ENCODE data around the gene AGPAT3.

The AGPAT3 gene

GRCh38 chr21:43959231-43960116 is 94.5 kb downstream of the AGPAT3 start:
- no peak for DNase-seq

- no peak for DNase-seq
Measured at GRCh38 chr21:43961382-43961909, 96.4 kb downstream of the AGPAT3 start.

- DNase-seq: no peak
Measured at GRCh38 chr21:43965911-43966585, 101.0 kb downstream of the AGPAT3 start.

DNA sequence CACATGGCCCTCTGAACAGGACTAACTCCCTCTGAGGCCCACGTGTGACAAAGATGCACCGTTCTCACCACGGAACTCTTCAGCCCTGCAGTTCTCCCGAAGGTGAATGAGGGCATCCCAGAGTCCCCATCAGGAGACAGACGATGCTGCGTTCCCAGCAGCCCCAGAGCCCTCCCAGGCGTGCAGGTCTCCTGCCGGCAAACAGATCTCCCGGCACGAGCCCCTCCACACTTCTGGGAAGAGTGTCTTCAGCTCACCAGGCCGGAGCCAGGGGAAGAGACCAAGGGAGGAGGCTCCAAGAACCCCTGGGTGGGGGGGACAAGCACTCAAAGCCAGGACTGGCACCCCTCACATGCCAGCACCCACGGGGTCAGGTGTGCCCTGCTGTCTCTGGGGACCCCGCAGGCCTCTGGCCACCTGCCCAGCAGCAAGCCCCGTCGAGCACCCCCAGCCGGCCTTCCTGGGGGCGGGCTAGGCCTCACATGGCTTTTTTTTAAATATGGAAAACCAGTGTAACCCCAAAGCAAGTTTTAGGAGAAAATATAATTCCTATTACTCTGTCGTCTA is 102.0 kb downstream of the AGPAT3 start:
- DNase-seq: no peak

DNA sequence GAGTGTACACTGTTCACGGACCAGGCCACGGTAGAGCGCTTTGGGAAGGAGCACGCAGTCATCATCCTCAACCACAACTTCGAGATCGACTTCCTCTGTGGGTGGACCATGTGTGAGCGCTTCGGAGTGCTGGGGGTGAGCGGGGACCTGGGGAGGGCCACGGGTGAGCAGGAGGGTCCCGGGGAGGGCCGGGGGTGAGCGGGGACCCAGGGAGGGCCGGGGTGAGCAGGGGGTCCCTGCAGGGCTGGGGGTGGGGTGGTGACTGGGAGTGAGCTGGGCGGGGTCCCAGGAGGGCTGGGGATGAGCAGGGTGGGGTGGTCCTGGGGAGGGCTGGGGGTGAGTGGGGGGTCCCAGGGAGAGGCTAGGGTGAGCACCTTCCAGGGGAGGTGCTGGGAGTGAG is 103.0 kb downstream of the AGPAT3 start:
- no peak for DNase-seq

- no peak for DNase-seq
Measured at GRCh38 chr21:43968410-43969114, 103.5 kb downstream of the AGPAT3 start.

DNA sequence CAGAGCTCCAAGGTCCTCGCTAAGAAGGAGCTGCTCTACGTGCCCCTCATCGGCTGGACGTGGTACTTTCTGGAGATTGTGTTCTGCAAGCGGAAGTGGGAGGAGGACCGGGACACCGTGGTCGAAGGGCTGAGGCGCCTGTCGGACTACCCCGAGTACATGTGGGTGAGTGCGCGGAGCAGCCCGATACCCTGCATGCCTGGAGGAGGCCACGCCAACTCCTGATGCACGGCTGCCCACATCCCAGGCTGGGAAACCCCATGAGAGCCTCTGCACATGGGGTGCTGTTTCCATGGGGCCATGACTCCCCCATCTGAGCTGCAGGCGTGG is 104.1 kb downstream of the AGPAT3 start:
- no peak for DNase-seq

- no peak for DNase-seq
Measured at GRCh38 chr21:43970551-43970950, 105.5 kb downstream of the AGPAT3 start.

- no peak for DNase-seq
Measured at GRCh38 chr21:43971201-43971991, 106.4 kb downstream of the AGPAT3 start.

DNA sequence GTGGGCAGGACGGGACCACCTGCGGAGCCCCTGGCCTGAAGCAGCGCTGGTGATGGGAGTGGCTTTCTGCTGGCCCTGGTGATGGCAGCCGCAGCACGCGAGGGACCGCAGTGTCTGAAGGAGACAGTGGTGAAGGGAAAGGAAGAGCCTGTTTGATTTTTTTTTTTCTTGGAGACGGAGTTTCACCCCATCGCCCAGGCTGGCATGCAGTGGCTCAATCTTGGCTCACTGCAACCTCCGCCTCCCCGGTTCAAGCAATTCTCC is 106.9 kb downstream of the AGPAT3 start:
- no peak for DNase-seq

- DNase-seq: no peak
Measured at GRCh38 chr21:43972850-43973633, 108.0 kb downstream of the AGPAT3 start.

GRCh38 chr21:43973634-43973955 is 108.6 kb downstream of the AGPAT3 start:
- DNase-seq: no peak

- DNase-seq: no peak
Measured at GRCh38 chr21:43974791-43975468, 109.9 kb downstream of the AGPAT3 start.

DNA sequence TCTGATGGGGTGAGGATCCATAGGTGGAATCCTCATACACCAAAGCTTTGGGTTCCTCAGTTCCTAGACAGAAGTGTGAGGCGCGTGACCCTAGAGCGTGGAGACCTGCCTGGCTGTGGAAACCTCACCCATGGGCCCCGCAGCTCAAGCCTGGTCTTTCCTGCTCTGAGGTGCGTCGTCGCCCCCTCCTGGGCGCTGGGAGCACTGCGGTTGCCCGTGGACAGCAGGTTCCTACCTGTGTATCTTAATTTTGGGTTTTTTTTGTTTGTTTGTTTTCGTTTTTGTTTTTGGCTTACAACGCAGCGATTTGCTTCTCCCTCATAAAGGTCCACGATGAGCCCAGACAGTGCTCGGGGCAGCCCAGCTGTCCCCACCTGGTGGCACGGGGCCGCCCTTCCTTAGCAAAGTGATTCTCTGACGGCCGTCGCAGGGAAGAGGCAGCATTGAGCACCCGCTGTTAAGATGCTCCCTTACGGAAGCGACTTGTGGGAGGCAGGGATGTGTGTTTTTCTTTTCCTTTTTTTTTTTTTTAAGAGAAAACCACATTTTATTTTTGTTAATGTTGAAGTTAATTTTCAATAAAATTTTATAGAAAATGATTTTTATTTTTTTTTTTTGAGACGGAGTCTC is 110.6 kb downstream of the AGPAT3 start:
- no peak for DNase-seq

DNA sequence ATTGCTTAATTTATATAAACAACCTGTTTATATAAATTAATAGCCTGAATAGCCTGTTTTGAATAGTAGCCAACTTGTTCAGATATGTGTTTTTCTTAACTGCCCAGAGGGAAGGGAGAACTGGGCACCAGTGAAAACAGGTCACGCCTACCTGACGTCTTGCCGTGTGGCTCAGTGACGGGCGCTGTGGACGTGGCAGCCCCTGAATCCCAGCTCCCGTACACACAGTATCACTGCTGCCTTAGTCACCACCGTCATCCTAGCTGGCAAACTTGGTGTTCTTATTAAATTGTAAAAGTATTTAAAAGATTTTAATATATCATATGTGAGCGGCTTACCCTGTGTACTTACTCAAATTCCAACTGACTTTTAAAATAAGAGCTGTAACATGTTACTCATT is 111.6 kb downstream of the AGPAT3 start:
- DNase-seq: no peak

GRCh38 chr21:43978060-43978459 is 113.0 kb downstream of the AGPAT3 start:
- no peak for DNase-seq

DNA sequence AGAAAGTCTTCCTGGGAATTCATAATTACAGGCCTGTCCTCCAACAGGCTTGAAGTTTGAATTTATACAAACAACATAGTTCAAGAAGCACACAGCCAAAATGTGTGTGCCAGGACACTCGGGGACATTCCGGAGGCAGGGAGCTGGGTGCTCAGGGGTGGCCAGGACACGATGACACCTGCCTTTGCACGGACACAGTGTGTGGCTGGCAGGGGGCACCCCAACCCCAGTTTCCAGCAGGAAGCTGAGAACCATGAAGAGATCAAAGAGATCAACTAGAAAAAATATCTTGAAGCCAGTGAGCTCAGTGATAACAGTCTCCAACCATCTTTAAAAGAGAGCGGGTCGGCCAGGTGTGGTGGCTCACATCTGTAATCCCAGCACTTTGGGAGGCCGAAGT is 114.6 kb downstream of the AGPAT3 start:
- DNase-seq: no peak

DNA sequence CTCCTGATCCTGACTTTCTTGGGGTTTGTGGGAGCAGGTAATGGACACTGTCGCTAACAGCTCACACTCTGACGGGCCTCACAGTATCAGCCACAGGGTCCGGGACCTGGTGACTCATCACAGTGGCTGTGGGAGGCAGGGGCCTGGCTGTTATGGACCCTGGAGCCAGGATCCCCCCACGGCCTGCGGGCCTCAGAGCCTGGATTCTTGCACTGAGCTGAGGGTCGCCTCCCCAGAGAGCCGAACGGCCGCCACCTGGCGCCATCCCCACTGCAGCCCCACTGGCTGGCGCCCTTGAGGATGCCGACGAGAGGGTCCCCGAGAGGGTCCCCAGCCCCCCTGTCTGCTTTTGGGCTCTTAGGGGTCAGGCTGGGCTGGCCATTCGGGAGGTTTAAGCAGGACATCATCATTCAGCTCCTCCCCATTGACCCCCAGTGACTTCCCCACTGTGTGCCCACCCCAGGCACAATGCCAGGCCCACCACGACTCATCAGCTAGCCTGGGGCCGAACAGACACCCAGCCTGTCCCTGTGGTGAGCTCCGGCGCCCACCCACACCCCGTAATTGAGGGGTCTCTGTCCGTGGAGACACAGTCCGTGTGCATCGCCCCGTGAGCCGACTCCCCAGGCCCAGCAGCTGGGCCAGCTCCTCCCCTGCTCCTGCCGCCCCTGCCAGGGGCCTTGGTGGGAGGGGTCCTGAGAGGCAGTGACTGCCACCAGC is 116.3 kb downstream of the AGPAT3 start:
- DNase-seq: no peak

DNA sequence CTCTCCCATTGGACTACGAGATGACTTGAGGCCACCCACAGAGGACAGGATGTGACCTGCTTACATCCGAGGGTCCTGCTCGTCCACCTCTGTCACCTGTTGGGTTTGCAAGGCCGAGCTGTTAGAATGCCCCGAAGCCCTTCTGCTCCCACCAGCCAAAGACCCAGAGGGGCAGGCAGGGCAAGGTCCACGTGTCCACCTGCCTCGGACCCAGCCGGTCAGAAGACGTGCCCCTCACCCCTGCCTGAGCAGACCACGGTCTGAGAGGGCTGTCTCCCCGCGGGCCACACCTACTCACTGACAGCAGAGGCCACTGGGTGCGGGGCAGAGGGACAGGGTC is 116.8 kb downstream of the AGPAT3 start:
- no peak for DNase-seq

GRCh38 chr21:43982489-43983078 is 117.6 kb downstream of the AGPAT3 start:
- DNase-seq: no peak
